Common myeloid progenitor, CD34-positive (primary cell): Measurements from ENCODE around the gene RNF17.
A peak's percentile ranks its signal among the peaks of the same experiment; 100 is the strongest.

Source experiments
- CTCF ChIA-PET: fragments of 350-600 bp; sonication (Branson Sonifier 250); formaldehyde crosslinking; loops from one replicate; lab custom pipeline; 2021; ENCODE audit warnings: antibody characterized with exemption; lab: Charles Lee
- POLR2A ChIA-PET: fragments of 350-600 bp; sonication (Branson Sonifier 250); formaldehyde crosslinking; loops from one replicate; lab custom pipeline; 2021; ENCODE audit warnings: antibody characterized with exemption; lab: Charles Lee
- DNase-seq, 3 donors: peaks; one replicate each; pipeline versions ENCODE4 v3.0.0 to v3.0.0-alpha.2; 2013
- H3K27ac ChIP-seq, 2 experiments: 1 replicate in 1 of 2; 2 replicates in 1 of 2; pipeline ENCODE4 v1.7.0; 2013; ENCODE audit warnings: inconsistent platforms in 2 of 2, low read length in 2 of 2, mild to moderate bottlenecking in 2 of 2, low read depth in 1 of 2, moderate library complexity in 1 of 2; ENCODE audit not compliant: severe bottlenecking in 2 of 2, insufficient read depth in 1 of 2, poor library complexity in 1 of 2
- H3K27me3 ChIP-seq, 5 experiments: replicated peaks in 2 of 5; 1 replicate in 3 of 5; 2 replicates in 2 of 5; pipeline versions ENCODE4 v1.6.1 to v1.7.0; 2013; ENCODE audit warnings: low read length in 4 of 5, mild to moderate bottlenecking in 2 of 5, moderate library complexity in 2 of 5, inconsistent platforms in 1 of 5; ENCODE audit not compliant: insufficient read depth in 5 of 5, control insufficient read depth in 4 of 5
- H3K36me3 ChIP-seq, 4 experiments: 1 replicate in 2 of 4; 2 replicates in 2 of 4; pipeline versions ENCODE4 v1.6.1 to v1.7.0; 2013; ENCODE audit warnings: low read length in 3 of 4, control low read depth in 1 of 4, mild to moderate bottlenecking in 1 of 4; ENCODE audit not compliant: control insufficient read depth in 4 of 4, insufficient read depth in 4 of 4
- H3K4me1 ChIP-seq, 4 experiments: 1 replicate in 3 of 4; 2 replicates in 1 of 4; pipeline versions ENCODE4 v1.6.1 to v1.7.1; 2013; ENCODE audit warnings: low read length in 3 of 4, mild to moderate bottlenecking in 3 of 4, control low read depth in 1 of 4, inconsistent platforms in 1 of 4, moderate library complexity in 1 of 4; ENCODE audit not compliant: control insufficient read depth in 4 of 4, insufficient read depth in 4 of 4; ENCODE audit errors: control extremely low read depth in 1 of 4
- H3K4me3 ChIP-seq, 7 experiments: 1 replicate in 4 of 7; 2 replicates in 3 of 7; pipeline versions ENCODE4 v1.5.1 to v1.7.0; 2013; ENCODE audit warnings: mild to moderate bottlenecking in 7 of 7, low read length in 6 of 7, moderate library complexity in 6 of 7, inconsistent platforms in 2 of 7, low read depth in 2 of 7, control low read depth in 1 of 7; ENCODE audit not compliant: insufficient read depth in 4 of 7, control insufficient read depth in 1 of 7; ENCODE audit errors: extremely low read depth in 1 of 7
- H3K9me3 ChIP-seq, 5 experiments: 1 replicate in 4 of 5; 2 replicates in 1 of 5; pipeline versions ENCODE4 v1.6.1 to v1.7.1; 2013; ENCODE audit warnings: low read length in 4 of 5, mild to moderate bottlenecking in 2 of 5, inconsistent platforms in 1 of 5, low read depth in 1 of 5, moderate library complexity in 1 of 5; ENCODE audit not compliant: control insufficient read depth in 4 of 5, insufficient read depth in 2 of 5; ENCODE audit errors: control extremely low read depth in 1 of 5
- WGBS: methylation state at CpG from one replicate; pipeline ENCODE4 v1.1.5; 2013; ENCODE audit not compliant: insufficient coverage; 5-methylcytosine and 5-hydroxymethylcytosine counted together

Gene RNF17

GRCh38 chr13:24875566-24875965 is 111.6 kb downstream of the RNF17 start:
- no peaks in the 10 kb centered on the region for H3K27me3 ChIP-seq
- 97% methylated on average over 6 of the region's 6 CpGs for WGBS
- no peak overlapping the region for H3K27ac ChIP-seq
- H3K4me1 ChIP-seq = no peaks in the 10 kb centered on the region
- no peaks in the 10 kb centered on the region for H3K36me3 ChIP-seq
- no peaks in the 10 kb centered on the region for H3K9me3 ChIP-seq
- POLR2A ChIA-PET = no interaction called here
- no peak overlapping the region for H3K4me3 ChIP-seq
- DNase-seq = no peak
- CTCF ChIA-PET = interaction anchor here (1.6 kb wide), 1 partner anchor 10 kb away, joined by 7 read pairs; no protein-coding TSS in a partner anchor

DNA sequence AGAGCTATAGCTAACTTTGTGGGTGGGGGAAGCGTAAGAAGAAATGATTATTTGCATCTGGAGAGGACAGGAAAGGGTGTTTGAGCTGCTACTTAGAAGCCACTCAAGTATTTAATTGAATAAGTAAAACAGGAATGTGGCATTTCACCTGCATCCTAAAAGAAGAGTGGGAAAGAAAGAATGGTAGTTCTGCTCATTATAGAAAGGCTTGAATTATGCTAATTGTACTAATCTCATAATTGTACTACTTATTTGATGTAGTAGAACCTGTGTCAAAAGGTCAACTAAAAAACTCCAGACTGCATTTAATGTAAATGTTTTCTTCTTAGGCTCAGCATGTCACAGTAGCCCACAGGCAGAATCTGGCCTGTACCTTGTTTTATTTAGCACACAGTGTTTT is 113.6 kb downstream of the RNF17 start:
- WGBS = 100% methylated on average over 1 of the region's 1 CpG
- ChIA-PET POLR2A (no interaction called here), CTCF (interaction anchor here (1.5 kb wide), 1 partner anchor 127 kb away, joined by 3 read pairs; no protein-coding TSS in a partner anchor)
- no peaks in the 10 kb centered on the region for H3K4me1 ChIP-seq
- H3K4me3 ChIP-seq = no peak overlapping the region
- H3K27ac ChIP-seq = no peak overlapping the region
- DNase-seq = no peak
- H3K27me3 ChIP-seq = no peaks in the 10 kb centered on the region
- H3K36me3 ChIP-seq = peaks cover 0 to 3% (median 1%) of the 10 kb centered on the region in 4 experiments
- no peaks in the 10 kb centered on the region for H3K9me3 ChIP-seq

- no peak for DNase-seq
- no peaks in the 10 kb centered on the region for H3K27me3 ChIP-seq
- peaks cover 0 to 6% (median 3%) of the 10 kb centered on the region in 4 experiments for H3K36me3 ChIP-seq
- ChIA-PET CTCF (interaction anchor here (1.5 kb wide), 1 partner anchor 127 kb away, joined by 3 read pairs; no protein-coding TSS in a partner anchor), POLR2A (interaction anchor here (0.6 kb wide), 1 partner anchor 13 kb away, joined by 3 read pairs; no protein-coding TSS in a partner anchor)
- H3K9me3 ChIP-seq = no peaks in the 10 kb centered on the region
- H3K4me1 ChIP-seq = no peaks in the 10 kb centered on the region
- no peak overlapping the region for H3K27ac ChIP-seq
- 100% methylated on average over 1 of the region's 2 CpGs for WGBS
- H3K4me3 ChIP-seq = no peak overlapping the region
Measured at GRCh38 chr13:24878340-24878739, 114.4 kb downstream of the RNF17 start.

- WGBS = 89% methylated on average over 2 of the region's 2 CpGs
- DNase-seq = no peak
Measured at GRCh38 chr13:24882665-24883064, 118.7 kb downstream of the RNF17 start.

GRCh38 chr13:24887759-24888158 is 123.8 kb downstream of the RNF17 start:
- Histone ChIP-seq H3K4me1 (peaks cover 0 to 6% (median 5%) of the 10 kb centered on the region in 4 experiments), H3K4me3 (no peak overlapping the region), H3K27ac (no peak overlapping the region), H3K27me3 (no peaks in the 10 kb centered on the region), H3K36me3 (peaks cover 16 to 69% (median 33%) of the 10 kb centered on the region in 4 experiments), H3K9me3 (no peaks in the 10 kb centered on the region)
- CTCF ChIA-PET = no interaction called here
- no peak for DNase-seq
- WGBS = 100% methylated on average over 3 of the region's 6 CpGs
- POLR2A ChIA-PET = no interaction called here

More at GRCh38 chr13:24882665-24883064, 118.7 kb downstream of the RNF17 start:
- Histone ChIP-seq H3K27ac (no peak overlapping the region), H3K27me3 (no peaks in the 10 kb centered on the region), H3K4me1 (peaks cover 0 to 1% (median 0%) of the 10 kb centered on the region in 4 experiments), H3K4me3 (no peak overlapping the region), H3K36me3 (peaks cover 10 to 35% (median 17%) of the 10 kb centered on the region in 4 experiments), H3K9me3 (no peaks in the 10 kb centered on the region)
- ChIA-PET CTCF (interaction anchor here (1.1 kb wide), 1 partner anchor 24 kb away, joined by 3 read pairs; no protein-coding TSS in a partner anchor), POLR2A (no interaction called here)

GRCh38 chr13:24888291-24888931 is 124.4 kb downstream of the RNF17 start:
- CTCF ChIA-PET = interaction anchor here (0.6 to 1.3 kb wide), 3 partner anchors 19 to 292 kb away, joined by 3 to 5 read pairs (median 3); no protein-coding TSS in a partner anchor
- peak; percentile 25 to 80 (median 70) for DNase-seq
- H3K9me3 ChIP-seq = no peaks in the 10 kb centered on the region
- POLR2A ChIA-PET = no interaction called here
- H3K4me3 ChIP-seq = peak overlapping the region in 1 of 7 experiments; percentile 16
- peaks cover 0 to 6% (median 5%) of the 10 kb centered on the region in 4 experiments for H3K4me1 ChIP-seq
- no peaks in the 10 kb centered on the region for H3K27me3 ChIP-seq
- 0% methylated on average over 1 of the region's 3 CpGs for WGBS
- H3K27ac ChIP-seq = no peak overlapping the region
- H3K36me3 ChIP-seq = peaks cover 16 to 69% (median 33%) of the 10 kb centered on the region in 4 experiments

DNA sequence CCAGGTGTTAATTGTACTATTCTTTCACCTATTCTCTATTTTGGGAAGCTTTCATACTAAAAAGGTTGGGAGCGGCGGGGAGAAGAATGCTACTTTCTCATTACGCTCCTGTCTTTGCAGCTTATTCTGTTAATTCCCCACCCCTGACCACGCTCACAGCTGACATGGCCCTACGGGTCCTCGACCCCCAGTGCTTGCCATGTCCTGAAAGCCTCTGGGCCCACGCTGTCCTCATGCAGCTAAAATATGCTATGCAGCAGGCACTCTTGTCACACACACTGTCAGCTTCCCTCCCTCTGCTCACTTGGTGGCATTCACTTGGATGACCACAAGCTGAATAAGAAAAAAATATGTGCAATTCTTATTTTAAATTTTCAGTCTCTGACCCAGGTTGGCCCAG is 126.3 kb downstream of the RNF17 start:
- H3K36me3 ChIP-seq = peaks cover 8 to 57% (median 30%) of the 10 kb centered on the region in 4 experiments
- DNase-seq = no peak
- WGBS = 82% methylated on average over 6 of the region's 7 CpGs

More for the DNA sequence above, 126.3 kb downstream of the RNF17 start:
- ChIA-PET CTCF (interaction anchor here (0.8 to 1.5 kb wide), 3 partner anchors 14 to 43 kb away, joined by 3 to 4 read pairs (median 3); no protein-coding TSS in a partner anchor), POLR2A (no interaction called here)
- Histone ChIP-seq H3K27me3 (no peaks in the 10 kb centered on the region), H3K9me3 (no peaks in the 10 kb centered on the region), H3K27ac (no peak overlapping the region), H3K4me1 (peaks cover 0 to 6% (median 5%) of the 10 kb centered on the region in 4 experiments), H3K4me3 (no peak overlapping the region)
